GM18870 (cell line): ENCODE measurements around the gene ASB15.
"Not testable (repeated sequence)": the region's sequence is repeated elsewhere in the genome, so short reads cannot be mapped to it uniquely, and the experiment has no call there.

Experiments used
- ATAC-seq: cut with Tn5 transposase; IDR thresholded peaks from one replicate; pipeline ENCODE4 v1.9.1; 2021; ENCODE audit warnings: moderate library complexity; ENCODE audit not compliant: unreplicated experiment

ASB15 gene

GRCh38 chr7:123601530-123601929 lies at the start of gene ASB15:
Gene ASB15, plus strand, starts transcription at chr7:123601821. Its CDS starts 12,682 bp downstream, at chr7:123614503.
- no peak for ATAC-seq

- not testable (repeated sequence) for ATAC-seq
Measured at GRCh38 chr7:123552134-123552533, 49.5 kb upstream of the ASB15 start.

GRCh38 chr7:123552641-123553040 lies 49.0 kb upstream of the ASB15 start:
- no peak for ATAC-seq

- no peak for ATAC-seq
Measured at GRCh38 chr7:123553159-123553558, 48.5 kb upstream of the ASB15 start.

GRCh38 chr7:123555484-123555883 lies 46.1 kb upstream of the ASB15 start:
- ATAC-seq, result no peak

GRCh38 chr7:123557016-123557397 lies 44.6 kb upstream of the ASB15 start:
- ATAC-seq, result no peak

- ATAC-seq, result peak; percentile 97
Measured at GRCh38 chr7:123557398-123558288, 44.0 kb upstream of the ASB15 start, which contains the start of gene NDUFA5. Gene NDUFA5, minus strand, starts transcription at chr7:123557818. Its CDS starts 23 bp downstream, at chr7:123557795.

GRCh38 chr7:123558289-123558874 lies 43.2 kb upstream of the ASB15 start:
- no peak for ATAC-seq

- ATAC-seq, result no peak
Measured at GRCh38 chr7:123562121-123562520, 39.5 kb upstream of the ASB15 start.

GRCh38 chr7:123569352-123570010 lies 32.1 kb upstream of the ASB15 start:
- ATAC-seq, result no peak

GRCh38 chr7:123570390-123571182 lies 31.0 kb upstream of the ASB15 start:
- no peak for ATAC-seq

GRCh38 chr7:123571187-123571586 lies 30.4 kb upstream of the ASB15 start:
- ATAC-seq, result no peak

GRCh38 chr7:123571684-123572083 lies 29.9 kb upstream of the ASB15 start:
- ATAC-seq, result no peak

- ATAC-seq, result no peak
Measured at GRCh38 chr7:123573341-123573740, 28.3 kb upstream of the ASB15 start.

- ATAC-seq, result no peak
Measured at GRCh38 chr7:123573896-123574467, 27.6 kb upstream of the ASB15 start.

- no peak for ATAC-seq
Measured at GRCh38 chr7:123579416-123579815, 22.2 kb upstream of the ASB15 start.

- ATAC-seq, result peak; percentile 77
Measured at GRCh38 chr7:123580406-123581161, 21.0 kb upstream of the ASB15 start.

- ATAC-seq, result peak; percentile 8
Measured at GRCh38 chr7:123581162-123581459, 20.5 kb upstream of the ASB15 start.

- no peak for ATAC-seq
Measured at GRCh38 chr7:123583821-123584220, 17.8 kb upstream of the ASB15 start.

- ATAC-seq, result no peak
Measured at GRCh38 chr7:123588376-123588775, 13.2 kb upstream of the ASB15 start.
